GM21390 (cell line): ENCODE data around the gene LILRB2.
"Not testable (repeated sequence)": the region's sequence is repeated elsewhere in the genome, so short reads cannot be mapped to it uniquely, and the experiment has no call there.

ENCODE experiments used
- ATAC-seq: cut with Tn5 transposase; IDR thresholded peaks from one replicate; pipeline ENCODE4 v1.9.1; 2021; ENCODE audit not compliant: unreplicated experiment

The LILRB2 gene

DNA sequence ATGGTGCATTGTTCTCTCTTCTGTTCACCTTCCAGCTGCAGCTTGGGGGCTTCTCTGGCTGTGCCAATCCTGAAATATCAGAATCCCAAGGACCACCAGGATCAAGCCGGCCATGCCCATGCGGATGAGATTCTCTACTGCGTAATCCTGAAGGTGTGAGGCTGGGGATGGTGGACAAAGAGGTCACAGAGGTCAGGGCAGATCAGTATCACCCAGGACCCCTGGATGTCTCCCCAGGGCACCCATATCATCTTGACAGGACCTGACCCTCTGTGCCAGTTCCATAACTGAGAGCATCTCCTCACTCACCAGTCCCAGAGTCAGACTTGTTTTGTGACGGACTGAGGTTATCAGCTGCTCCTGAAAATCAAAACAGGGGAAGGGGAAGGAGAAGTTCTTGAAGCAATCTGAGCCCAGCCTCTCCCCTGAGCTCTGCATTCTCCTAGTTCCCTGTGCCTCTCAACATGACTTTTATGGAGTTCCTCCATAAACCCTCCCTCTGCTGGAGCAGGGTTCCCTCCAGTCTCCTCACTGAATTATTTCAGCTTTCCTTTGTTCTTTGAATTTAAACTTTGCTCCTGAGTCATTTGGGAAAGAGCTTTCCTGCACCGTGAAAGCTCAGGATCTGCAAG lies 26.6 kb upstream of the LILRB2 start:
- ATAC-seq = no peak

DNA sequence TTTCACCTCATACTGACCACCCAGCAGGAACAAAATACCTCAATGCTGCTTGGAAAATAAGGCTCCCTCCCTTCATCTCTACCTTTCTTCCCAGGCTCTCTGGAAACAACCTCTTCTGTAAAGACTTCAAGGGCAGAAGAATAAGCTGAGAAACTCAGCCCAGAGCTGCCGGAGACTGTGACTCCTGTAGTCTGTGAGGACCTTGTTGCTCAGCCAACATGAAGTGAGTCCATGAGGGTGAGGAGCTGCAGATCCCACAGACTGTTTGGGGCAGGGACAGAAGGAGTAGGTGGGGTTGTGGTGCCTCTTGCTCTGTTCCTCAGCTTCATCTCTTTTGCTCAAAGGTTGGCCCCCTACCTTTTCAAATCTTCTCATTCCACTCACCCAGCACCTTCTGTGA lies 24.2 kb upstream of the LILRB2 start:
- ATAC-seq = no peak

DNA sequence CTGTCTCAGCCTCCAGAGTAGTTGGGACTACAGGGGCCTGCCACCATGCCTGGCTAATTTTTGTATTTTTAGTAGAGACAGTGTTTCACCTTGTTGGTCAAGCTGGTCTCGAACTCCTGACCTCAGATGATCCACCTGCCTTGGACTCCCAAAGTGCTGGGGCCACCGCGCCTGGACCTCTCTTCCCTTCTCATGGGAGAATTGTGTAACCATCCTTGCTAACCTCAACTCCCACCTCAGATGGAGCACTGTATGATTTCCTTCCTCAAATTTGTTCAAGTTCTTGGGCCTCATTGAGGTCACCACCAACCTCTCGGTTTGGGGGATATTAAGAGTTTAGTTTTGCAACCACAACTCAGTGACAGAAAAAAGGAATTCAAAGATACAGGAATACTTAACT lies 21.3 kb upstream of the LILRB2 start:
- ATAC-seq = no peak

- no peak for ATAC-seq
Measured at GRCh38 chr19:54299515-54299914, 18.6 kb upstream of the LILRB2 start.

- ATAC-seq = no peak
Measured at GRCh38 chr19:54299126-54299498, 18.2 kb upstream of the LILRB2 start.

DNA sequence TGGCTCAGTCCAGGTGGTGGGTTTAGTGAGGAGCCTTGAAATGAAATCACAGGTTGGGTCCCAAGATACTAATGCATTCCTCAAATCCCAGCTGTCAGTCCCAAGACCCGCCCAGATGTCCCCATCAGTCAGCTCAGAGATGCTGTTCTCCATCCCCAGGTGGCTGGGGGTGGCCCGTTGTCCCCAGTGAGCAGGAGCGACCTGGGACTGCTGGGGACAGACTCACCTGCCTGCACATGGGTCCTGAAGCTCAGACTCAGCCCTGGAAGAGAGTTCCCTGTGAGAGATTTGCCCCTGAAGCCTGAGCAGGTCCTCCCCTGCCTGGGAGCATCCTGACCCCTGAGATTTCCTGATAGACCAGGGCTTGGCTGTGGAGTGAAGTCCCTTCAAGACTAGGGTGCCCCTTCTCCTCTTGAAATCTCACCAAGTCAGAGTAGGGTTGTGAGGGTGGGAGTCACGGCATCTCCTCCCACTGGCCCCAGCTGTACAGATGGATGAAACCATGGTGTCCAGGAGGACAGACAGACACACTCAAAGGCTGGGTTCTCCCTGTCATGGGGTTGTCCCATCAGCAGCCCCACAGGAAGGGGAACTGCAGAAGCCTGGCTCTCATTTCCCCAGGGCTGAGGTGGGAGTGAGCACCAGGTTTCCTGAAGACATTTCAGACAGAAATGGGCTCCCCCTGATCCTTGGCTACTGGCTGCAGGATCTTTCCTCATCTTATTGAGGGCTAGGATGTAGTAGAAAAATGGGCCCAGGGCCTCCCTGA lies 17.6 kb upstream of the LILRB2 start:
- no peak for ATAC-seq

DNA sequence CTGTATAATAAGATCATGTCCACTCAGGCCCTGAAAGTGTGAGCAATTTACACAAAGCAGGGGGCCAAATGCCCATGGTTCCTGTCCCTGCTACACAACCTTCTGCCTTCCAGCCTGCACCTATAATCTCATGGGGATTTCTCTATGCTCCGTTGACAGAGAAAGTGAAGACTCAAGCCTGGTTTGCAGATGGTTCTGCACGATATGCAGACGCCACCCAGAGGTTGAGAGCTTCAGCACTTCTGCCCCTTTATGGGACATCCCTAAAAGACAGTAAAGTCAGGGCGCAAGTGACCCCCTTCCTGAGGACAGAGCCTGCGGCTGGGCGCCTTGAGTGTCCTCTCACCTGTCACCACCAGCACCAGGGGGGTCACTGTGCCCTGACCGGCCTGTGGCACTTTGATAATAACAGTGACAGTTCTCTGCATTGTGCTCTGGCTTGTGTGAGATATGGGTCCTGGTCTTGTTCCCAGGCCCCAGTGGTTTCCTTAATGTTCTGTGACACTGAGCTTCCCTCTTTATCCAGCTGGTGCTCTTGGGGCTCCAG lies 16.9 kb upstream of the LILRB2 start:
- no peak for ATAC-seq

- ATAC-seq = no peak
Measured at GRCh38 chr19:54294539-54294938, 13.6 kb upstream of the LILRB2 start.

DNA sequence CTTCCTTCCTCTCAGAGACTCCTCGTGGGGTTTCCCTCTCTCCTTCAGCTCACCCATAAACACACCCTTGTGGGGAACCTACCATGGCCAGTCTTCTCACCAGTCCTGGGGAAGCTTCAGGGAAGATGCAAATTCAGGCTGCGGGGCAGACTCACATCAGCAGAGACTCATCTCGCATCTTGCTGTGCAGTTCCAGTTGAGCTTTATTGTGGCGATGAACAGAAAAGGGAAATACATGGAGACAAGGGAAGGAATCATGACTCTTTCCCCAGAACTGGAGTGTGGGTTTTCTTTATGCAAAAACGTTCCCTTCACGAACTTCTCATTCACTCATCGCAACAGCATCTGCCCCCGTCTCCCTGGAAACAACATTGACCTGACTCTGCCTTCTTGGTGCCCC lies 8.2 kb upstream of the LILRB2 start:
- not testable (repeated sequence) for ATAC-seq

DNA sequence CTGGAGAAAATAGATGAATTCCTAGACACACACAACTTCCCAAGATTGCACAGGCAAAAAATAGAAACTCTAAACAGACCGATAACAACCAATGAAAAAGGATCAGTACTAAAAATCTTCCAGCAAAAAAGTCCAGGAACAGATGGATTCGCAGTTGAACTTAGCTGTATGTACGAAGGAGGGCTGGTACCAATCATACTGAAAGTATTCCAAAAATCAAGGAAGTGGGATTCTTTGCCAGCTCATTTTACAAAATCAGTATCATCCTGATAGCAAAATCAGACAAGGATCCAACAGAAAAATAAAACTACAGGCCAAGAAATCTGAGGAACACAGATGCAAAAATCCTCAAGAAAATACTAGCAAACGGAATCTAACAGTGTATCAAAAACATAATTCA lies 6.5 kb upstream of the LILRB2 start:
- ATAC-seq = no peak

DNA sequence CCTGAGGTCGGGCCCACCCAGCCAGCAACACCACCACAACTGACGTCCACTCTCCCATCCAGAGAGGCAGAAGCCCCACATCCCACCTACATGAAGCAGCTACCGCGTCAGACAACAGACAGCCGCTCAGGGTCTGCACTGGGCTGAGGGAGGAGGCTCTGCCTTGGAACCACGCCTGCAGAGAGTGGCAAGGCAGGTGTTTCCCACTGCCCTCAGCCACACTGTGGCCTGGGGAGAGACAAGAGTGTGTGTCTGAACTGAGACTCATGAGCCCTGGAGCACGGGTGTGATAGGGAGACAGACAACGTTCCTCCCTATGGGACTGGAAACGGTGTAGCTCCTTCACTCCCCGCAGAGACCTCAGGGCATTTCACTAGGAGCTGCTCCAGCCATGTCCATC lies 5.4 kb upstream of the LILRB2 start:
- ATAC-seq = not testable (repeated sequence)

GRCh38 chr19:54285427-54286056 lies 4.6 kb upstream of the LILRB2 start:
- ATAC-seq = not testable (repeated sequence)

DNA sequence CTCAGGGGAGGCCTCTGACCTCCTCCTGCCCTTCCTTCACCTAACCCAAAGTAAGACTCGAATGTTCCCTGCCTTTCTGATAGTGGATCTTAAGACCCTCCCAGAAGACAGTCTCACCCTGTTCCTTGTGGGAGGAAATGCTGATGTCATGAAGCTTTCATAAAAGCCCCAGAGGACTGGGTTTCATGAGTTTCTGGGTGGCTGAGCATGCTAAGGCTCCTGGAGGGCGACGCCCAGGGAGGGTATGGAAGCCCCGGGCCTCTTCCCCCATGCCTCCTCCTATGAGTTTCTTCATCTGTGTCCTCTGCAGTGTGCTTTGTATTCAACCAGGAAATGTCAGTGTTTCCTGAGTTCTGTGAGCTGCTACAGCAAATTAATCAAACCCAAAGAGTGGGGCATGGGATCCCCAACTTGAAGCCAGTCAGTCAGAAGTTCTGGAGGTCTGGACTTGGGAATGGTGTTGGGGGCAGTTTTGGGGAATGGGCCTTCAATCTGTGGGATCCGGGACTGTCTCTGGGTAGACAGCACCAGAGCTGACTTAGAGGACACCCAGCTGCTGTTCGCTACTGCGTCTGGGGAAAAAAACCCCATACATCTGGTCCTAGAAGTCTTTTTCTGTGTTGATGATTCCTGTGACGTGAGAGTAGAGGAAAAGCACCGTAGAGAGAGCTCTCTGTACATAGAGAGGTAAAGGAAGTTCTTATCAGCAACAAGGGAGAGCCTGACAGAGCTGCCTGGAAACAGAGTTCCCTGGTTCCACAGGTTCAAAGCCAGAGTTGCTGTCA lies 2.0 kb upstream of the LILRB2 start:
- ATAC-seq = no peak

DNA sequence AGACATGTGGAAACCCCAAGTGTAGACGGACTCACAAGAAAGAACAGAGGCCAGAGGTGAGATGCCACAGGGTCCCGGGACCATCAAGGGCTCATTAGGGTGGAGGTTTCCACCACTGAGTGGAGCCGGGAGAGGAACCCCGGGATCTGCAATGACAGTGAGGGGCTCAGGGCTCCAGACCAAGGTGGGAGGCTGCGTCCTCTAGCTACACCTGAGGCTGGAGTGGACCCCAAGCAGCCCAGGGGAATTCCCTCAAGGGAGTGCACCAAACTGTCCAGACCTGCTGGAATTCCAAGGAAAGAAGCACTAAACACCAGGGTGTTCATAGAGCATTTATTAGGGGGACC lies 792 bp upstream of the LILRB2 start:
- ATAC-seq = not testable (repeated sequence)

DNA sequence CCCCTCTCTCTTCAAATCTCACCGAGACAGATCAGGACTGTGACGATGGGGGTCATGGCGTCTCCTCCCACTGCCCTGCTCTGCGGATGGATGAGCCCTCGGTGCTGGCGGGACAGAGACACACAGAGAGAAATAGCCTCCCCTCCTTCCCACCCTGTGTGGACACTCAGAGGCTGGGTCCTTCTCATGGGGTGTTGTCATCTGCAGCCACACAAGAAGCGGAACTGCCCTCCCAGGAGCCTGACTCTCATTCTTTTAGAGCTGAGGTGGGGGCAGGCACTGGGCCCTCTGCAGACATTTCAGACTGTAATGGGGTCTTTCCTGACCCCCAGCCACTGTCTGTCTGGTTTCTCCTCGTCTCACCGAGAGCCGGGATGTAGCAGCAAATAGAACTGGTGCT lies 469 bp downstream of the LILRB2 start:
- ATAC-seq = not testable (repeated sequence)

DNA sequence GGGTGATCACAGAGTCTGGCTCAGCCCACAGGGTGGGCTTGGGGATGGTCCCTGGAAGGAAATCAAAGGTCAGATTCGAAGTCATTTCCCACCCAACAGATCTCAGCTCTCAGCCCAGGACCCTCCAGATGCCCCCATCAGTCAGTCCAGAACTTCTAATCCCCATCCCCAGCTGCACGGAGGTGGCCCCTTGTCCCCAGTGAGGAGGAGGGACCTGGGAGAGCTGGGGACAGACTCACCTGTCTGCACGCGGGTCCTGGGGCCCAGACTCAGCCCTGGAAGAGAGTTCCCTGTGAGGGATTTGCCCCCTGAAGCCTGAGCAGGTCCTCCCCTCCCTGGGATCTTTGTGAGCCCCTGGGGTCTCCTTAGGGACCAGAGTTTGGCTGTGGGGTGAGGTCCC lies 885 bp downstream of the LILRB2 start:
- ATAC-seq = not testable (repeated sequence)

DNA sequence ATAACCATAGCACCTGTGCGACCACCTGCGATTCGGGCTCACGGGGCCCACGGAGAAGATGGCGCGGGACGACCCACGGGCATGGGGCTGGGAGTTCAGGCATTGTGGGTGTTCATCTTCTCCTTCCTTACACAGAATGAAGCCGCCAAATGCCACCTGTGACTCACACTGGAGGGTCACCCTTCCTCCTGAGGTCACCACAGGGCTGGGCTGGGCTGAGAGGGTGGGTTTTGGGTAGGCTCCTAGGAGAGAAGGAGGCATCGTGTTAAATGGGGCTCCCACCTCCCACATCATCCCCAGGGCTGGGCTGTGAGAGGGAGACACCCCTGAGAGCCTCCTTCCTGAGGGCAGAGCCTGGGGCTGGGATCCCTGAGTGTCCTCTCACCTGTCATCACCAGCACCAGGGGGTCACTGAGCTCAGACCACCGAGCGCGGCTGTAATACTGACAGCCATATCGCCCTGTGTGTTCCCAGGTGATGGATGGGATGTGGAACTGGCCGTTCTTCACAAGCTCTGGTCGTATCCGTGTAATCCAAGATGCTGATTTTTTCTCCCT lies 1.4 kb downstream of the LILRB2 start:
- ATAC-seq = no peak

DNA sequence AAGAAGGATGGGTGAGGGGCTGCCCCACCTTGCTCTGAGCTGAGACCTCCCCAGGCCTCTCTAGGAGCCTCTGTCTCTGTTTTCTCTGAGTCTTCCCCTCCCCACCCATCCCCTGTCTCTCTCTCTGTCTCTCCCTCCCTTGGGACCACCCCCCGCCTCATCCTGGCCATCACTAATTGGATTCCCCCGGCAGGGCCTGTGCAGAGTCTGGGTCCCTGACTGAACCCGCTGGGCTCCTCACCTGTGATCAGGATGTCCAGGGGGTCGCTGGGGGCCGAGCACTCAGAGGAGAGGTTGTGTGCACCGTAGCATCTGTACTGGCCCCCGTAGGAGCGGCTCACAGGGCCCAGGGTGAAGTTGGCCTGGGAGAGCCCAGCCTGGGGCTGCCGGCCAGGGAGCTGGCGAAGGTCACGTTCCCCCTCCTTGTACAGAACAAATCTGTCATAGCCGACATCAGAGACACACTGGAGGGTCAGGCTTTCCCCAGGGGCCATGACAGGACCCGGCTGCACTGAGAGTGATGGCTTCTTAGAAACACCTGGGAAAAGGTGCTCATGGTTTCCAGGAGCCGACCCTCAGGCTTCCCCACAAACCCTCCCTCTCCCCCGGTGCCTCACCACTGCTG lies 2.2 kb downstream of the LILRB2 start:
- ATAC-seq = not testable (repeated sequence)

GRCh38 chr19:54278056-54278455 lies 2.9 kb downstream of the LILRB2 start:
- not testable (repeated sequence) for ATAC-seq

- not testable (repeated sequence) for ATAC-seq
Measured at GRCh38 chr19:54277111-54277615, 3.7 kb downstream of the LILRB2 start.
